ENCODE data around the gene C10orf105. TPM values are rescaled to one million over a fixed set of nuclear protein-coding genes. Genes with fewer than 3 reads are reported as not detected.

Gene C10orf105
- total RNA-seq, 4 donors from 2014 or later: 0.20 to 0.42 (median 0.26) TPM

DNA sequence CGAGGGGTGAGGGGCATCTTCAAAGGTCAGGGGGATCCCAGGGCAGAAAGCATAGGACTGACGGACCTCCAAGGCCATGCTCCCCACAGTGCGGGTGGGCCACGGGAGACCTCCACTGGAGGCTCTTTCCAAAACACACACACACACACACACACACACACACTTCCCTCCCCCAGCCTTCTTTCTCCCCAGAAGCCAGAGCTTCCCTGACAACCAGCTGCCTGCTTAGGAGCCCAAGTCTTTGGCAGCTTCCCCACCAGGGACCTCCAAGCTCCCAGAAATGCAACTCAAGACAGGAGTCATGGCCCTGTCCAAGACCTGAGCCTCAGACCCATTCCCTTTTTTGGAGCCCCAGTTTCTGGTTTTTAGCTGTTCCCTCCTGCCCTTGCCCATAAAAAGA, 710 bp upstream of the C10orf105 start:
- DNase-seq (ENCODE audit: low spot score in 2 of 2): no peak
- Histone ChIP-seq H3K4me1 (peaks cover 0 to 57% (median 46%) of the 10 kb centered on the region in 4 donors), H3K27ac (peak overlapping the region in 2 of 4 donors; percentile 94 to 96), H3K36me3 (no peaks in the 10 kb centered on the region), H3K9me3 (no peaks in the 10 kb centered on the region), H3K4me3 (no peak overlapping the region), H3K27me3 (no peaks in the 10 kb centered on the region)
- TF ChIP-seq, protein P1, sequence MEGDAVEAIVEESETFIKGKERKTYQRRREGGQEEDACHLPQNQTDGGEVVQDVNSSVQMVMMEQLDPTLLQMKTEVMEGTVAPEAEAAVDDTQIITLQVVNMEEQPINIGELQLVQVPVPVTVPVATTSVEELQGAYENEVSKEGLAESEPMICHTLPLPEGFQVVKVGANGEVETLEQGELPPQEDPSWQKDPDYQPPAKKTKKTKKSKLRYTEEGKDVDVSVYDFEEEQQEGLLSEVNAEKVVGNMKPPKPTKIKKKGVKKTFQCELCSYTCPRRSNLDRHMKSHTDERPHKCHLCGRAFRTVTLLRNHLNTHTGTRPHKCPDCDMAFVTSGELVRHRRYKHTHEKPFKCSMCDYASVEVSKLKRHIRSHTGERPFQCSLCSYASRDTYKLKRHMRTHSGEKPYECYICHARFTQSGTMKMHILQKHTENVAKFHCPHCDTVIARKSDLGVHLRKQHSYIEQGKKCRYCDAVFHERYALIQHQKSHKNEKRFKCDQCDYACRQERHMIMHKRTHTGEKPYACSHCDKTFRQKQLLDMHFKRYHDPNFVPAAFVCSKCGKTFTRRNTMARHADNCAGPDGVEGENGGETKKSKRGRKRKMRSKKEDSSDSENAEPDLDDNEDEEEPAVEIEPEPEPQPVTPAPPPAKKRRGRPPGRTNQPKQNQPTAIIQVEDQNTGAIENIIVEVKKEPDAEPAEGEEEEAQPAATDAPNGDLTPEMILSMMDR (IDR thresholded peaks at IDR 0.05): no peak
- no peak for TF ChIP-seq POLR2A (IDR thresholded peaks at IDR 0.05)
- TF ChIP-seq EP300 (IDR thresholded peaks at IDR 0.05): no peak
- WGBS, 2 donors: 81 to 83% methylated on average over 4 of the region's 4 CpGs

DNA sequence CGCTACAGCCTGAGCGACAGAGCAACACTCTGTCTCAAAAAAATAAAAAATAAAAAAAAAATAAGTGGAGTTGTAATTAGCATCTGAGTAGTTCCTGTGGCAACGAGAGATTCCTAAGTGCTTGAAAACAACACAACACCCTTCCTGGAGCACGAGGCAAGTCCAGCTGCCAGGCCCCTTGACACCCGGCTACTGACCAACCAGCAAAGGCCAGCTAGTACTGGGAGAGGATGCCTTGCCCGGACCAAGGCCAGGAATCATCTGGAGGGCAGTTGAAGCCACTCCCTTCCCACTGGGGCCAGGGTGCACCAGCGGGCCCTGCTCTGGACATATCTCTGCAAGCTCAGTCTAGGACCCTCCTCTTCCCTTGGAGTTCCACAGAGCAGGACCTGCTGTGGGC, 536 bp downstream of the C10orf105 start:
- DNase-seq (ENCODE audit: low spot score in 2 of 2): peak; percentile 46 to 59
- Histone ChIP-seq H3K27me3 (no peaks in the 10 kb centered on the region), H3K27ac (peak overlapping the region; percentile 57 to 96 (median 90)), H3K4me3 (no peak overlapping the region), H3K9me3 (no peaks in the 10 kb centered on the region), H3K4me1 (peaks cover 9 to 68% (median 58%) of the 10 kb centered on the region in 4 donors), H3K36me3 (no peaks in the 10 kb centered on the region)
- 38 to 61% methylated on average over 7 of the region's 7 CpGs for WGBS, 2 donors
- TF ChIP-seq EP300 (IDR thresholded peaks at IDR 0.05): peak in 1 of 2 donors; percentile 70
- TF ChIP-seq POLR2A (IDR thresholded peaks at IDR 0.05): no peak

DNA sequence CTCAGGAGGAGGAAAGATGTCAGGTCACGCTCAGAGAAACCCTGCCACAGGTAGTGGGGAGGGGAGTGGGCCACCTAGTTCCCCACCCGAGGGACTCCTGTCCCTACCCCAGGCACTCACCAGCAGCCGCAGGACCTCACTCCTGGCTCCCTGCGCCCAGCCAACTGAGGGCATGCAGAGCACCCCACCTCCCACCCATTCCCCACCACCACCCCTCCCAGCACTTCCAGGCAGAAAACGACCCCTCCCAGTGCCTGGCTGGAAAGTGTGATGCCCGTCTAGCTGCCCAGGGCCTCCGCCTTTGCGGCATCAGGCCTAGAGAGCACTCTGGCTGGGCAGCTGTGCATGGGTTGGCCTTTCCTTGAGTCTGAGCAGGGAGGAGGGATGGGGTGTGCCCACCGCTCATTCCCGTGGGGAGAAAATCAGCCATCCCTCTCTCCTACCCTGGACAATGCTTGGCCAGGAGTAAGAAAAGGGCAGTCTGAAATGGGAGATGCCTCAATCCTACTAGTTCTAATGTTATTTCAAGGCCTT, 1.3 kb downstream of the C10orf105 start:
- peak overlapping the region; percentile 57 to 96 (median 90) for H3K27ac ChIP-seq
- no peaks in the 10 kb centered on the region for H3K9me3 ChIP-seq
- no peak for DNase-seq (ENCODE audit: low spot score in 2 of 2)
- peaks cover 13 to 76% (median 66%) of the 10 kb centered on the region in 4 donors for H3K4me1 ChIP-seq
- H3K36me3 ChIP-seq: no peaks in the 10 kb centered on the region
- H3K4me3 ChIP-seq: no peak overlapping the region
- WGBS, 2 donors: 62 to 63% methylated on average over 10 of the region's 10 CpGs
- H3K27me3 ChIP-seq: no peaks in the 10 kb centered on the region
- TF ChIP-seq POLR2A (IDR thresholded peaks at IDR 0.05) (no peak), EP300 (IDR thresholded peaks at IDR 0.05) (no peak)
- TF ChIP-seq, protein P1 (IDR thresholded peaks at IDR 0.05): no peak

DNA sequence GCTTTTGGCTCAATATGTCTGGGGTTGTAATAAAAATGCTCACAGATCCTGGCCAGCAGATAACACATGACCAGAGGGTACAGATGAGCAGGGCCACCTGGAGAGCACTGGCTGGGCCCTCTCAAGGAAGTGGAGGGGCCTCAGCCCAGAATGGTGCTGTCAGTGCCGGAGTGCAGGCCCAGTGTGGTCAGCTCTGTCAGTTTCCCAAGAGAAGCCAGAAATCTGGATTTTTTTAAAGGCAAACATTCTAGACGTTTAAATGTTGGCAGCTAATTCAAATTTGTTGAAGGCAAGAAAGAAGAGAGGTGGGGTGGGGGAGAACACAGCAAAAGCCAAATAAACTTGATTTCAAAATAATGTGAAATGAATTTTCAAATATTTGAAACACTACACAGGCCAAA, 2.0 kb downstream of the C10orf105 start:
- TF ChIP-seq POLR2A (IDR thresholded peaks at IDR 0.05) (no peak), EP300 (IDR thresholded peaks at IDR 0.05) (no peak)
- TF ChIP-seq, protein P1 (IDR thresholded peaks at IDR 0.05): no peak
- Histone ChIP-seq H3K36me3 (no peaks in the 10 kb centered on the region), H3K9me3 (no peaks in the 10 kb centered on the region), H3K27me3 (no peaks in the 10 kb centered on the region), H3K4me1 (peaks cover 16 to 83% (median 71%) of the 10 kb centered on the region in 4 donors), H3K27ac (peak overlapping the region; percentile 57 to 96 (median 90)), H3K4me3 (no peak overlapping the region)
- 39 to 46% methylated on average over 2 of the region's 2 CpGs for WGBS, 2 donors
- DNase-seq (ENCODE audit: low spot score in 2 of 2): no peak

DNA sequence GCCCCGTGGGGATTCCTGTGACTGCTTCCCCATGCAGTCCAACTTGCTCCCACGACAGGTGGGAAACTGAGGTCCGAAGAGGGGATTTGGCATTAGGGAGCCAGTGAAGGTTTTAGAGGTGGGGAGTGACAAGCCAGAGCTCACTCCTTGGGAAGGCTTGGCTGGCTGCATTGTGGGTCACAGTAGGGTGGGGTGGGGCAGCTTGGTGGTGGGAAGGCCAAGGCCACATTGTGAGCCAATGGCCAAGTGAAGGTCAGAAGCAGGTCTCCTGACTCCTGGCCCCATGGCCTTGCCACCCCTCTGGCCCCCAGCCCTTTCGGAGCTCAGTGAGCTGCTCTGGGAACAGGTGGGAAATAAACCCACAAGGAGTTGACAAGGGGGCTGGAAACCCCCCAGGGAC, 2.5 kb downstream of the C10orf105 start:
- TF ChIP-seq POLR2A (IDR thresholded peaks at IDR 0.05): no peak
- peaks cover 16 to 87% (median 76%) of the 10 kb centered on the region in 4 donors for H3K4me1 ChIP-seq
- no peaks in the 10 kb centered on the region for H3K36me3 ChIP-seq
- H3K4me3 ChIP-seq: no peak overlapping the region
- DNase-seq (ENCODE audit: low spot score in 2 of 2): no peak
- peak overlapping the region; percentile 57 to 96 (median 90) for H3K27ac ChIP-seq
- no peaks in the 10 kb centered on the region for H3K9me3 ChIP-seq
- WGBS, 2 donors: 69 to 82% methylated on average over 3 to 4 of the region's 4 CpGs
- H3K27me3 ChIP-seq: no peaks in the 10 kb centered on the region

DNA sequence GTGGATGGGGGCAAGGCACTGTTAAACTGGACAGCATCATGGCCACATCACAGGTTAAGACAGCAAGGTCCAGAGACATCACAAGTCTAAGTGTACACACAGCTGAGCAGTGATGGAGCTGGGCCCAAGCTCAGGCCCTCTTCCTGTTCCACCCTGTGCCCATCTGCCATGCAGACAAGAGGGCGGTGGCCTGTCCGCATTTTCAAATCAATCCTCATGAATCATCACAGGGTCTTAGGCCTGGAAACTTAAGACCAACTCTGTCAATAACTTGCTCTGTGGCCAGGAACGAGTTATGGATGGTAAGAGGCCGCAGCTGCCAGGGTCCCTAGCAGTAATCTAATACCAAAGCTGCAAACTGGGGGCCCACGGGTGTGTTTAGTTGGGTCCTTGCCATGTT, 3.2 kb downstream of the C10orf105 start:
- Histone ChIP-seq H3K27me3 (no peaks in the 10 kb centered on the region), H3K27ac (peak overlapping the region; percentile 86 to 96 (median 92)), H3K9me3 (no peaks in the 10 kb centered on the region), H3K4me3 (no peak overlapping the region), H3K4me1 (peaks cover 16 to 94% (median 79%) of the 10 kb centered on the region in 4 donors), H3K36me3 (no peaks in the 10 kb centered on the region)
- no peak for DNase-seq (ENCODE audit: low spot score in 2 of 2)
- TF ChIP-seq EP300 (IDR thresholded peaks at IDR 0.05) (no peak), POLR2A (IDR thresholded peaks at IDR 0.05) (no peak)
- WGBS, 2 donors: 72 to 85% methylated on average over 4 to 5 of the region's 5 CpGs
